Left lung (tissue), 10 donors: Measurements from ENCODE around the gene PMF1. TPM values are rescaled to one million over a fixed set of nuclear protein-coding genes. Genes with fewer than 3 reads are reported as not detected.

ENCODE experiments used
- ATAC-seq: fragments of 200-7000 bp; cut with Tn5 transposase; one replicate; pipeline ENCODE4 v1.9.1; 2020; ENCODE audit warnings: moderate library complexity
- DNase-seq, 4 donors: peaks; one replicate each; pipeline ENCODE4 v3.0.0-alpha.2; 2013 to 2020
- H3K27ac ChIP-seq, 2 donors: fragments of 200-600 bp; sonication (generic) in 1 of 2; one replicate each; pipeline versions ENCODE4 v1.5.0 to v1.8.0; 2020 to 2021
- H3K27me3 ChIP-seq, 2 donors: fragments of 200-600 bp; sonication (generic) in 1 of 2; one replicate each; pipeline versions ENCODE4 v1.5.0 to v1.8.0; 2020 to 2021
- H3K36me3 ChIP-seq, 2 donors: fragments of 200-600 bp; sonication (generic) in 1 of 2; one replicate each; pipeline versions ENCODE4 v1.5.0 to v1.8.0; 2020 to 2021
- H3K4me1 ChIP-seq, 2 donors: fragments of 200-600 bp; one replicate each; pipeline ENCODE4 v1.8.0; 2021
- H3K4me3 ChIP-seq, 2 donors: fragments of 200-600 bp; sonication (generic) in 1 of 2; one replicate each; pipeline versions ENCODE4 v1.5.0 to v1.8.0; 2020 to 2021; ENCODE audit warnings: mild to moderate bottlenecking in 1 of 2
- H3K9me3 ChIP-seq, 2 donors: fragments of 200-600 bp; sonication (generic) in 1 of 2; one replicate each; pipeline versions ENCODE4 v1.5.0 to v1.8.0; 2020 to 2021
- intact Hi-C, 2 donors: fragments of 100-400 bp; cut with DNase I; formaldehyde crosslinking; loops; one replicate each; pipeline versions ENCODE4 v1.11.2 to v1.14.2; 2022
- polyA plus RNA-seq, 6 donors: library from polyadenylated mRNA; unstranded; fragments of 120-200 nt; gene quantifications; one replicate each; pipeline ENCODE4 v1.2.1, GENCODE V29; 2013; ENCODE audit not compliant: insufficient read length in 6 of 6
- total RNA-seq, 2 donors: library from RNA; stranded (reverse); fragmentation: NEBNext Ultra II Directional; extraction: Animal tissue kit (Norgen Biotek cat#: 25700); gene quantifications; one replicate each; pipeline ENCODE4 v1.2.1, GENCODE V29; 2021
- TF ChIP-seq, protein P1 (sequence below), 2 donors: fragments of 200-600 bp; sonication (generic) in 1 of 2; IDR thresholded peaks; one replicate each; pipeline versions ENCODE4 v1.5.0 to v1.8.0; 2021; ENCODE audit warnings: antibody characterized with exemption in 2 of 2
- donor health status: DM: no; HTN: yes; CAD: no.
- donor health status: DM: no; HTN: no; CAD: no.

PMF1 gene
- total and polyA plus RNA-seq, 8 donors: 40.1 to 91.5 (median 78.0) TPM

DNA sequence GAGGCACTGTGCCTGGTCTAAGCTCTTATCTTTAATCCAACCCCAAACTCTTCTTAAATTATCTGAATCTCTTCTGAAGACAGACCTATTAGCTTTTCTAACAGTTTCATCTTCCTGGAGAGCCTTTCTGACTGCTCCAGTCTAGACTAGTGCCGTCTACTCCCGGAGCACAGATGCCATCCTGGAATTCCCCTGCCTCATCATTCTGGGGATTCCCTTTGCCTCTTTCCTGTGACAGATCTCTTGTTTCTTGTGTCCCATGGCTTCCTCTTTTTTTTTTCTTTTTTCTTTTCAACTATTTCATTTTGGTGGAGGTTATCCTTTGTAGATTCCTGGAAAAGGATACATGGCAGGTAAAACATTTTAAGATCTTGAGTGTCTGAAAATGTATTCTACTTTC lies 47.7 kb upstream of the PMF1 start:
- no peak for DNase-seq
- Histone ChIP-seq H3K36me3 (peaks cover 0 to 71% of the 10 kb centered on the region in 2 donors), H3K27ac (peak overlapping the region in 1 of 2 donors; percentile 18), H3K9me3 (no peaks in the 10 kb centered on the region), H3K4me1 (peaks cover 11 to 47% of the 10 kb centered on the region in 2 donors), H3K4me3 (no peak overlapping the region), H3K27me3 (no peaks in the 10 kb centered on the region)
- TF ChIP-seq, protein P1, sequence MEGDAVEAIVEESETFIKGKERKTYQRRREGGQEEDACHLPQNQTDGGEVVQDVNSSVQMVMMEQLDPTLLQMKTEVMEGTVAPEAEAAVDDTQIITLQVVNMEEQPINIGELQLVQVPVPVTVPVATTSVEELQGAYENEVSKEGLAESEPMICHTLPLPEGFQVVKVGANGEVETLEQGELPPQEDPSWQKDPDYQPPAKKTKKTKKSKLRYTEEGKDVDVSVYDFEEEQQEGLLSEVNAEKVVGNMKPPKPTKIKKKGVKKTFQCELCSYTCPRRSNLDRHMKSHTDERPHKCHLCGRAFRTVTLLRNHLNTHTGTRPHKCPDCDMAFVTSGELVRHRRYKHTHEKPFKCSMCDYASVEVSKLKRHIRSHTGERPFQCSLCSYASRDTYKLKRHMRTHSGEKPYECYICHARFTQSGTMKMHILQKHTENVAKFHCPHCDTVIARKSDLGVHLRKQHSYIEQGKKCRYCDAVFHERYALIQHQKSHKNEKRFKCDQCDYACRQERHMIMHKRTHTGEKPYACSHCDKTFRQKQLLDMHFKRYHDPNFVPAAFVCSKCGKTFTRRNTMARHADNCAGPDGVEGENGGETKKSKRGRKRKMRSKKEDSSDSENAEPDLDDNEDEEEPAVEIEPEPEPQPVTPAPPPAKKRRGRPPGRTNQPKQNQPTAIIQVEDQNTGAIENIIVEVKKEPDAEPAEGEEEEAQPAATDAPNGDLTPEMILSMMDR (IDR thresholded peaks at IDR 0.05): no peak
- no peak for ATAC-seq
- intact Hi-C loops: loop anchor here in 1 of 2 donors (2.0 kb wide), 1 partner anchor 38 kb away; no protein-coding TSS in a partner anchor

DNA sequence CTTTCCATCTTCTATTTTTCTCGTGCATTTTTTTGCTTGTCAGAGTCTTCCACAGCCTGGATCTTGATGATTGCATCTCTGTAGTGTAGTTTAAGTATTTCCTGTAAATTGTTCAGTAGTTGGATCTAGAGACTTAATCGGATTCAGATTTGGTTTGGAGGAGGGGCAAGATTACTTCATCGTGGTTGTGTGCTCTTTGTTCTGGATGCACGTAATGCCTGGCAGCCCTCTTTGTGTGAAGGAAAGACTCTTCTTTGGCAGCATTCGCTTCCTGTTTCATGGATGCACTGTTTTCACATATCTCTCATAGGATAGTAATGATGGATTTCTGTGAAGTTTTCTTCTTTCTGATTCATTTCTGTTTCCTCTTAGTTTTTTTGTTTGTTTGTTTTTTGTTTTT lies 45.3 kb upstream of the PMF1 start:
- intact Hi-C loops: no loop called here

DNA sequence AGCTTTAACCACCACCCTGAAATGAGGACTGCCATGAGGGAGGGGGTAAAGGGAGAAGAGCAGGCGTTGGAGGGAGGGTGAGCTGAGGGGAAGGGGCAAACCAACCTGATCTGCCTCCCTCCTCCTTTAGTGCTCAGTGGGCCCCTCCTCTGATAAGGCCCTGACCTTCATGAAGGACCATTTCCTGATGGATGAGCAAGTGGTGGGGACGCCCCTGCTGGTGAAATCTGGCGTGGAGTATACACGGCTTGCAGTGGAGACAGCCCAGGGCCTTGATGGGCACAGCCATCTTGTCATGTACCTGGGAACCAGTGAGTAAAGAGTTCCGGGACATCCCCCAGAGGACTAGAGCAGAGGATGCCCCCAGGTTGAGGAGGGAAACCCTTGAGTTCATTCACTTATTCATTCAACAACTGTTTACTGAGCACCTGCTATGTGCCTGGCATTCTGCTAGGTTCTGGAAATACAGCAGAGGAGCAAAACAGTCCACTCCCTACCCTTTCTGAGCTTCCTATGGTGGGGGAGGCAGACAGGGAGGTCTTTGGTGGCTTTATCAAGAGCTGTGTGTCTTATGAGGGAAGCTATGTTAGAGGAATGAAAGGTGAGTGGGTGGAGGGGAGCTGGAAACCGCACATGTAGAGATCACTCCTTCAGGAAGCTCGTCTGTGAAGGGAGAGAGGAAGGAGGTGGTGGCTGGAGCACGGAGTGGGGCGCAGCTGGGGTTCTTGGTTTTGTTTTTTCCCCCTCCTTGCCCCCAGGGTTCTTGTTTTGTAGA lies 39.9 kb upstream of the PMF1 start:
- no peaks in the 10 kb centered on the region for H3K9me3 ChIP-seq
- H3K4me3 ChIP-seq: no peak overlapping the region
- H3K36me3 ChIP-seq: peaks cover 0 to 84% of the 10 kb centered on the region in 2 donors
- no peaks in the 10 kb centered on the region for H3K4me1 ChIP-seq
- no peak for ATAC-seq
- intact Hi-C loops: no loop called here
- no peaks in the 10 kb centered on the region for H3K27me3 ChIP-seq
- DNase-seq: peak in 1 of 4 donors; percentile 15
- H3K27ac ChIP-seq: no peak overlapping the region
- TF ChIP-seq, protein P1 (IDR thresholded peaks at IDR 0.05): no peak

More for the DNA sequence above, 45.3 kb upstream of the PMF1 start:
- Histone ChIP-seq H3K4me1 (peaks cover 5 to 27% of the 10 kb centered on the region in 2 donors), H3K9me3 (no peaks in the 10 kb centered on the region), H3K27me3 (no peaks in the 10 kb centered on the region), H3K4me3 (no peak overlapping the region), H3K27ac (no peak overlapping the region), H3K36me3 (peaks cover 0 to 73% of the 10 kb centered on the region in 2 donors)
- ATAC-seq (no peak), DNase-seq (no peak)
- TF ChIP-seq, protein P1 (IDR thresholded peaks at IDR 0.05): no peak

DNA sequence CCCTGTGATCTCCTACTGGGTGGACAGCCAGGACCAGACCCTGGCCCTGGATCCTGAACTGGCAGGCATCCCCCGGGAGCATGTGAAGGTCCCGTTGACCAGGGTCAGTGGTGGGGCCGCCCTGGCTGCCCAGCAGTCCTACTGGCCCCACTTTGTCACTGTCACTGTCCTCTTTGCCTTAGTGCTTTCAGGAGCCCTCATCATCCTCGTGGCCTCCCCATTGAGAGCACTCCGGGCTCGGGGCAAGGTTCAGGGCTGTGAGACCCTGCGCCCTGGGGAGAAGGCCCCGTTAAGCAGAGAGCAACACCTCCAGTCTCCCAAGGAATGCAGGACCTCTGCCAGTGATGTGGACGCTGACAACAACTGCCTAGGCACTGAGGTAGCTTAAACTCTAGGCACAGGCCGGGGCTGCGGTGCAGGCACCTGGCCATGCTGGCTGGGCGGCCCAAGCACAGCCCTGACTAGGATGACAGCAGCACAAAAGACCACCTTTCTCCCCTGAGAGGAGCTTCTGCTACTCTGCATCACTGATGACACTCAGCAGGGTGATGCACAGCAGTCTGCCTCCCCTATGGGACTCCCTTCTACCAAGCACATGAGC lies 36.1 kb upstream of the PMF1 start:
- Histone ChIP-seq H3K4me1 (no peaks in the 10 kb centered on the region), H3K9me3 (no peaks in the 10 kb centered on the region), H3K4me3 (no peak overlapping the region), H3K27me3 (no peaks in the 10 kb centered on the region), H3K36me3 (peaks cover 0 to 66% of the 10 kb centered on the region in 2 donors), H3K27ac (no peak overlapping the region)
- DNase-seq: peak in 1 of 4 donors; percentile 53
- intact Hi-C loops: no loop called here
- no peak for ATAC-seq
- TF ChIP-seq, protein P1 (IDR thresholded peaks at IDR 0.05): no peak

DNA sequence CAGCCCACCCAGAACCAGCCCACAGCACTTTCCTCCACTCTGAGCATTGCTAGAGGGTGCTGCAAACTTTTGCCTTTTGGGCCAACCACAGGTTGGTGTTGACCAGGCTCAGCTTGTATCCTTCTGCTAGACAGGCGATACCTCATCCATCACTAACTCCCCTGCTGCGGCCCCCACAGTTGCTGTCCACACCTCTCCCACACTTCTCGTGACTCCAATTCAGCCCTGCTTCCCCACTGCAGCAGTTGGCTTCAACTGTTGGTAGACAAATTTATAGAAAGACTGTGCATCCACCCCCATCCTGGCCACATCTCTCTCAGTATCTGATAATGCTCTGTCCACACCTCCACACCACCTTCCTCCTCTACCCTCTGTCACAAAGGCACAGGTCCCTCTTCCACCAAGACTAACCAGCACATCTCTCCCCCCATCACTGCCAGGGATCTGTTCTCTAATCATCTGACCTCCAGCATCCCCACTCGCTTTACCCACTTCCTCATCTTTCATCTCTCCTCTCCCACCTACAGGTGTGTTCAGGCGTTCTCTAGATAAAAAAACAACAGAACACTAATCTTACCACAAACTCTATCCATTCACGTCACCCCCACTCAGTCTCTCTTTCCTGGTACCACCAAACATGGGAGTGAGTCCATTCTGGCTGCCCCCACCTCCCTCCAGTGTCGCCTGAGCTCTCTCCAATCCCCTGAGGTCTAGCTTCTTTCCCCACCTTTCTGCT lies 34.7 kb upstream of the PMF1 start:
- DNase-seq: peak in 1 of 4 donors; percentile 20
- TF ChIP-seq, protein P1 (IDR thresholded peaks at IDR 0.05): no peak
- no peaks in the 10 kb centered on the region for H3K9me3 ChIP-seq
- no peak for ATAC-seq
- peaks cover 0 to 59% of the 10 kb centered on the region in 2 donors for H3K36me3 ChIP-seq
- no peak overlapping the region for H3K4me3 ChIP-seq
- H3K4me1 ChIP-seq: no peaks in the 10 kb centered on the region
- H3K27me3 ChIP-seq: no peaks in the 10 kb centered on the region
- intact Hi-C loops: no loop called here
- H3K27ac ChIP-seq: no peak overlapping the region
